HUES64 (cell line): ENCODE results near the gene RCSD1.
"Not testable (repeated sequence)": the region's sequence is repeated elsewhere in the genome, so short reads cannot be mapped to it uniquely, and the experiment has no call there.

Experiments used
- H3K27ac ChIP-seq: 2 replicates; pipeline ENCODE4 v1.7.0; 2013; ENCODE audit warnings: low read depth, low read length, inconsistent platforms
- H3K27me3 ChIP-seq: 2 replicates; pipeline ENCODE4 v1.6.1; 2013; ENCODE audit warnings: mild to moderate bottlenecking, low read length; ENCODE audit not compliant: insufficient read depth
- H3K36me3 ChIP-seq: 2 replicates; pipeline ENCODE4 v1.6.1; 2013; ENCODE audit warnings: mild to moderate bottlenecking, low read length; ENCODE audit not compliant: insufficient read depth
- H3K4me1 ChIP-seq: 2 replicates; pipeline ENCODE4 v1.6.1; 2013; ENCODE audit warnings: mild to moderate bottlenecking, low read length, moderate library complexity; ENCODE audit not compliant: insufficient read depth
- H3K4me3 ChIP-seq: 2 replicates; pipeline ENCODE4 v1.5.1; 2013; ENCODE audit warnings: mild to moderate bottlenecking, low read length, moderate library complexity
- H3K9ac ChIP-seq: 2 replicates; pipeline ENCODE4 v1.6.1; 2013; ENCODE audit warnings: mild to moderate bottlenecking, low read depth, low read length
- H3K9me3 ChIP-seq: 2 replicates; pipeline ENCODE4 v1.6.1; 2013; ENCODE audit warnings: low read depth, low read length; ENCODE audit not compliant: insufficient read depth
- WGBS: fragments of 150-250, 120-280 bp; methylation state at CpG from one replicate; pipeline ENCODE4 v1.1.7; 2013; ENCODE audit warnings: missing lambda C conversion rate; 5-methylcytosine and 5-hydroxymethylcytosine counted together

The RCSD1 gene

GRCh38 chr1:167710836-167711235, 80.8 kb downstream of the RCSD1 start:
- 67% methylated on average over 1 of the region's 1 CpG for WGBS
- H3K9me3 ChIP-seq, result no peaks in the 10 kb centered on the region
- H3K36me3 ChIP-seq, result no peaks in the 10 kb centered on the region
- no peak overlapping the region for H3K9ac ChIP-seq
- peaks cover 14% of the 10 kb centered on the region for H3K4me1 ChIP-seq
- H3K27me3 ChIP-seq, result peaks cover 24% of the 10 kb centered on the region
- H3K4me3 ChIP-seq, result no peak overlapping the region
- H3K27ac ChIP-seq, result no peak overlapping the region

- H3K36me3 ChIP-seq, result no peaks in the 10 kb centered on the region
- H3K27ac ChIP-seq, result no peak overlapping the region
- H3K4me3 ChIP-seq, result no peak overlapping the region
- peaks cover 24% of the 10 kb centered on the region for H3K27me3 ChIP-seq
- H3K9me3 ChIP-seq, result no peaks in the 10 kb centered on the region
- H3K4me1 ChIP-seq, result peaks cover 5% of the 10 kb centered on the region; the same call in 1 of the 2 replicates
- no peak overlapping the region for H3K9ac ChIP-seq
- 92% methylated on average over 3 of the region's 3 CpGs for WGBS
Observed at GRCh38 chr1:167711797-167712196, 81.8 kb downstream of the RCSD1 start.

DNA sequence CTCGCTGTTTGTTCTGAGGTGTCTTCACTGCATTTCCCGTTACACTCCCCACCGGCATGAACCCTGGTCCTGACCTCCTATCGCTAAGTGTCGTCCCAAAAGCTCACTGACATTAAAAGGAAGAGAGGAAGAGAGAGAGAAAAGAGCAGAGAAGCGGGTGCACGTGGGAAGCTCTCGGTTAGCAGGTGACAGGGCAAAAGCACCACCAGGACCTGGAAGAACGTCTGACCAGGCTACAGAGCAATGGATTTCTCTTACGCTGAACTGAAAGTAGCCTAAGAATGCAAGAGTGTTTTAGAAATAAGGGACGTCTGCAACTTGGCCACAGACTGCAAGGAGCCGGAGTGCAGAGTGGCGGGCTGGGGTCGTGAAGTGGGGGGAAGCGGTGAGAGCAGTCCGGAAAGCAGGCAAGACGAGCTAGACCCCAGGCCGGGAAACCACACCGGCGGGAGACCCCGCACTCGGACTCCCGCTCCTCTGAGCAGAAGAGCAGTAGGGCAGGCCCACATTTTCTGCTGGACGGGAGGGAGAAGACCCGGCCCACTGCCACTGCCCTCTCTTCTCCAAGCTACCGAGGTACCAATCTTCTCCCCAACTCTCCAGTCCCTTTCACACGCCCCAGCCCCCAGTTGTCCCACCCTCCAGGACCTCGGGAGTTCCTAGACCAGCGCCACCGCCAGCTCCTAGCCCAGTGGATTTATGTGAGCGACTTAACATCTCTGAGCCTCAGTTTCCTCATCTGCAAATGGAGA, 83.5 kb downstream of the RCSD1 start:
- WGBS, result 2% methylated on average over 30 of the region's 31 CpGs
- Histone ChIP-seq H3K27ac (no peak overlapping the region), H3K4me3 (peak overlapping the region; percentile 77), H3K36me3 (no peaks in the 10 kb centered on the region), H3K4me1 (no peaks in the 10 kb centered on the region), H3K27me3 (peaks cover 24% of the 10 kb centered on the region), H3K9me3 (no peaks in the 10 kb centered on the region), H3K9ac (peak overlapping the region; percentile 81)

DNA sequence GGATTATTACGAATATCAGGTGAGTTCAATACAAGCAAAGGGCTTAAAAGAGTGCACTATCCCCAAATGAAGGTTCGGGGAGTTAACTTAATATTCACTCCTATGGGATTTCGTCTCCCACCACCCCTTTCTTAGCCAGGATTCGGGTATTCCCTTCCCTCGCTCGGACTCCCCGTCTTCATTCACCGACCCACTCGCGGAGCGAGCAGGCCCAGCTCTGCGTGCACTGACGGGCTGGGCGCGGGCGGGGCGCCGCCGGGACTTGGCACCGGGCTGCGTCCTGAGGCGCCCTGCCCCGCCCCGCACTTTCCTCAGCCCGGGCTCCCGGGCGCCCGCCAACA, 84.0 kb downstream of the RCSD1 start:
- under 1% methylated on average over 28 of the region's 28 CpGs for WGBS
- Histone ChIP-seq H3K4me3 (peak overlapping the region; percentile 77), H3K27ac (no peak overlapping the region), H3K27me3 (peaks cover 24% of the 10 kb centered on the region), H3K9me3 (no peaks in the 10 kb centered on the region), H3K9ac (peak overlapping the region; percentile 81), H3K4me1 (peaks cover 4% of the 10 kb centered on the region), H3K36me3 (no peaks in the 10 kb centered on the region)

DNA sequence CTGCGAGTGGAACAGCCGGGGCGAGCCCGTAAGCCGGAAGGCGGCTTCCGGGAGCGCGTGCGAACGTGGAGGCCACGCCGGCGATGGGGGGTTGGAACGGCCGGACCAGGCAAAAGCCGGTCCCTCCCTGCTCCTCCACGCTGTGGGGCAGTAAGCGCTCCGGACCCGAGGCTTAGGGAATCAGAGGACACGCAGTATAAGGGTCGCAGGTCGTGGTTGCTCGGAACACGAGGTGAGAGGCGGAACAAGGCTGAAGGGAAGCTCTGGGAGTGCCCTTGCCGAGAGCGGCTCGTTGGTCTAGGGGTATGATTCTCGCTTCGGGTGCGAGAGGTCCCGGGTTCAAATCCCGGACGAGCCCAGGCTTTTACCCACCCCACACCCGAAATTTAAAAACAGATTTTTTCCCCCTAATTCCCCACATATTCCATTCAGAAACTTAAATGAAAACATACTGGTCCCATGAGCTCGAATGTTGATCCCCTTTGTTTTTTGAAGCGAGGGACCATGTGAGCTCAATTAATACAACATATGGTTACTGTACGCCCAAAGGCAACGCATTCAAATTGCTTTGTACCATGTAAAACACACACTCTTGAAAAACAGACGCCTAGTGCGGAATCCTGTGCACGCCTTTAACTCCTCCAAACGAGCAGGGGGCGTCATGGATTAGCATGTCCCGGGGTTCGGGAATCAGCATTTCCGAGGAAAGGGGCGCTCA, 84.6 kb downstream of the RCSD1 start:
- Histone ChIP-seq H3K9ac (peak overlapping the region; percentile 81), H3K27me3 (peaks cover 24% of the 10 kb centered on the region), H3K36me3 (no peaks in the 10 kb centered on the region), H3K27ac (peak overlapping the region; percentile 12; the same call in 1 of the 2 replicates), H3K4me3 (peak overlapping the region; percentile 77), H3K9me3 (no peaks in the 10 kb centered on the region), H3K4me1 (peaks cover 9% of the 10 kb centered on the region)
- WGBS, result under 1% methylated on average over 50 of the region's 50 CpGs

DNA sequence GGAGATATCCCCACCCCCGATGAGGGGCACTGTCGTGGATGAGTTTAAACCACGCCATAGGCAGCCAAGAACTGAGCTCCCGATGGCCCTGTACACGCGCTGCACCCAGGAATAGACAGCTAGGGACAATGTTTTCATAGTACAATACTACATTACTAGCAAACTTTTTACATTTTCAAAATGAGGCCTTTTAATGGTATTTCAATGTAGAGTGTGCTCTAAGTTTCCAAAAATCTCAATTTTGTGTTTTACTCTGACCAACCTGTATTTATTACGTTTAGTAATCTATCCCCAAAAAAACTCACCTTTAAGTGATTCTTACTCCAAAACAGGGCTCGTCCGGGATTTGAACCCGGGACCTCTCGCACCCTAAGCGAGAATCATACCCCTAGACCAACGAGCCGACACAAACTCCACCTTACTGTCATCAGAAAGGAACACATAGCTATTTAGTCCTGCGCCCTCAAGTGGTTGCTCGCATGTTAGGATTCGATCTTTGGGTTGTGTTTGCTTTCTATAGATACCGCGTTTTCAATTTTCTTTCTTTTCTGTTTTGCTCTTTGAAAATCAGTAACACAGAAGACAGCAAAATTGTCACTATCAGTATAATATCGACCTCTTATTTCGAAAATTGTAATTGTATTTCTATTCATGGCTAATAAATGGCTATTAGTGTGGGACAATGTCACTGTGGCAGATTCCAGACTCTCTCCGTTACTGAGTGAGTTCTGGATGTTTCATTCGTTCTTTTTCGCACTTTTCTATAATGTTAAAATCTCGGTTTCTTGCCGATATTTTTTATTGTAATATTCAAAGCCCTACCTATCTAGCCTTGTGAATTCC, 85.3 kb downstream of the RCSD1 start:
- peak overlapping the region; percentile 77 for H3K4me3 ChIP-seq
- H3K9ac ChIP-seq, result peak overlapping the region; percentile 31
- H3K36me3 ChIP-seq, result no peaks in the 10 kb centered on the region
- peaks cover 9% of the 10 kb centered on the region for H3K4me1 ChIP-seq
- H3K27me3 ChIP-seq, result peaks cover 24% of the 10 kb centered on the region
- peak overlapping the region; percentile 12; the same call in 1 of the 2 replicates for H3K27ac ChIP-seq
- H3K9me3 ChIP-seq, result no peaks in the 10 kb centered on the region
- under 1% methylated on average over 22 of the region's 26 CpGs for WGBS

DNA sequence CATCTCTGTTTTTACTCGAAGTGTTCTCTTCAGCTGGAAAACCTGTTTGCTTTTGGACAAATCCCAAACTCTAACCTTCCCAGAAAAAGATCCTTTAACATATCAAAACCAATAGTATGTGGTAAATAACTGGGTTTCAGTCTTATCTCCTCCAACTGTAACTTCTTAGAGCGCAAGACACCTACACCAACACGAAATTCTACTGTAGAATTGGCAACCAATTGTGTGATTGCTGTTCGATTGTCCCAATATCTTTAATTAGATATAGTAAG, 85.9 kb downstream of the RCSD1 start:
- H3K4me3 ChIP-seq, result peak overlapping the region; percentile 77
- H3K4me1 ChIP-seq, result peaks cover 11% of the 10 kb centered on the region
- WGBS, result 0% methylated on average over 2 of the region's 4 CpGs
- no peak overlapping the region for H3K27ac ChIP-seq
- no peaks in the 10 kb centered on the region for H3K36me3 ChIP-seq
- no peaks in the 10 kb centered on the region for H3K9me3 ChIP-seq
- peak overlapping the region; percentile 22; the same call in 1 of the 2 replicates for H3K9ac ChIP-seq
- peaks cover 24% of the 10 kb centered on the region for H3K27me3 ChIP-seq

DNA sequence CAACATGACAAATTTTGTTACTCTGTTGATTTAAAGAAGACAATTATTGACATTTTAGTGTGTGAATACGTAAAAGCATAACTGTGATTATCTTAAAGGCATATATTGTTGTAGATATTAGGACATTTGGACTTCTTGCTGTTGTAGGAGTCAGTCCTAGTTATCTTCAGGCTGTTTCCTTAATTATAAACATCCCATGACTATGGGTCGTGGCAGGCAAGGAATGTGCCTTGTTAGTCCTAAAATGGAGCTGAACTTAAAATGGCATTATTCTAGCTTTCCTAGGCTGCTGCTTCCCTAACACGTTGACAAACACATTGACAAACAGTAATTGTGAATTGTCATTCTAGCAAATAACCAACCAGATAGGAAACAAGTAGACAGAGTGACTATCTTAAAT, 87.3 kb downstream of the RCSD1 start:
- Histone ChIP-seq H3K27me3 (peaks cover 18% of the 10 kb centered on the region), H3K27ac (no peak overlapping the region), H3K4me3 (no peak overlapping the region), H3K36me3 (no peaks in the 10 kb centered on the region), H3K9me3 (no peaks in the 10 kb centered on the region), H3K4me1 (peaks cover 15% of the 10 kb centered on the region), H3K9ac (no peak overlapping the region)
- WGBS, result 97% methylated on average over 3 of the region's 3 CpGs

DNA sequence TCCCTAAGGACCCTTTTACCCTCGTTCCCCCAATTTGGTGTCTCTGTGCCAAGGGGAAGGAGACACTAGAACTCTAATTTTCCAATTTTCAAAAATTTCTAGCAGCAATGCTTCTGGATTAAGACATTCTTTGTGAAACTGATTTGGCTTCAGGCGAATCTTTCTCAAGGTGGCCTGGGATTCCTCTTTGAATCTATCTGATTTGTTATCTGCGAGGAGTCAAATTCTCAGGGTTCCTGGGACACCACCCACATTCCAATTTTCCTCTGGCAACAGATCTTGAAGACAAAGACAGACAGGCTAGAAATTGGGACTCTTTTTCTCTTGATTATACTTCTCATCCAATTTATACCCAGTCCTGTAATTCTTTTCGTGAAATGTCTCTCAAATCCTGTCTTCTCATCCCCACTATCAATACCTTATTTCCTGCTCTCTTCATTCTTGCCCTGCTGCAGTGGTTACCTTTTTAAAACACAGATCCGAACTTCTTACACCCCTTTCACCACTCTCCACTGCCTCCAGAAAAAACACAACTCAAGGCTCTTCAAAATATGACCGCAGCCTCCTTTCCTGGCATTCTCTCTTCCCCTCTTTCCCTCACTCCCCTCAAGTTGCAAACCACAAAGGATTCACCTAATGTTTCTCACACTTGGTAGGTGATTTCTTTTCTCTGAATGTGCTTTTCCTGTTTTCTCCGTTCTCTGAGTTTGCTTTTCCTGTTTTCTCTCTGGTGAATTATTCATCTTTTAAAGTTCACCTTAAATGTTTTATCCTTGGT, 89.1 kb downstream of the RCSD1 start:
- H3K27me3 ChIP-seq, result peaks cover under 1% of the 10 kb centered on the region; the same call in 1 of the 2 replicates
- H3K9ac ChIP-seq, result no peak overlapping the region
- H3K4me3 ChIP-seq, result no peak overlapping the region
- no peaks in the 10 kb centered on the region for H3K36me3 ChIP-seq
- H3K27ac ChIP-seq, result no peak overlapping the region
- H3K4me1 ChIP-seq, result peaks cover 29% of the 10 kb centered on the region
- 76% methylated on average over 7 of the region's 7 CpGs for WGBS
- no peaks in the 10 kb centered on the region for H3K9me3 ChIP-seq

DNA sequence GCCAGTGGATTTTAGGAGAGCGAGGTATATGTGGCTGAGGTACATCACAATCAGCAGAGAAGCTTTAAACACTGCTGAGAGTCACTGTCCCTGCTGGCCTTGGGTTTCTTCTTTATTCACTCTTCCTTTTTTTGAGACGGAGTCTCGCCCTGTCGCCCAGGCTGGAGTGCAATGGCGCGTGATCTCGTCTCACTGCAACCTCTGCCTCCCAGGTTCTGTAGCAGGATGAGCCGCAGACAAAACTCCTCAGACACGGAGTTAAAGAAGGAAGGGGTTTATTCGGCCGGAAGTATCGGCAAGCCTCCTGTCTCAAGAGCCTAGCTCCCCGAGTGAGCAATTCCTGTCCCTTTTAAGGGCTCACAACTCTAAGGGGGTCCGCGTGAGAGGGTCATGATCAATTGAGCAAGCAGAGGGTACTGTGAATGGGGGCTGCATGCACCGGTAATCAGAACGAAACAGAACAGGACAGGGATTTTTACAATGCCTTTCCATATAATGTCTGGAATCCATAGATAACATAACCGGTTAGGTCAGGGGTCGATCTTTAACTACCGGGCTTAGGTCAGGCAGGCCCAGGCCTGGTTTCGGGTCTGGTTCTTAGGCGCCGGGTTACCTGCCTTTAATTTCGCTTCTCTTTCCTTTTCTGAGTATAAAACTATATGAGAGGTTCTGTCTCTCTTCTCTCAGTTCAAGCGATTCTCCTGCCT, 89.8 kb downstream of the RCSD1 start:
- not testable (repeated sequence) for H3K27me3 ChIP-seq, H3K9ac ChIP-seq, H3K9me3 ChIP-seq, H3K27ac ChIP-seq, H3K36me3 ChIP-seq, H3K4me3 ChIP-seq
- WGBS, result 82% methylated on average over 24 of the region's 25 CpGs
- H3K4me1 ChIP-seq, result peaks cover 29% of the 10 kb centered on the region
